HAP-1 (cell line): ENCODE results near the gene ZBTB14.

ENCODE experiments used
- DNase-seq, 2 experiments: peaks; one replicate each; pipeline ENCODE4 v3.0.0-alpha.2; 2016 to 2020; ENCODE audit warnings: low spot score in 2 of 2
- H3K27me3 ChIP-seq: fragments of 250-450 bp; sonication (Bioruptor Pico); 2 replicates; pipeline ENCODE4 v1.5.1; 2020; ENCODE audit warnings: low read depth, mild to moderate bottlenecking, moderate library complexity
- H3K36me3 ChIP-seq: fragments of 250-450 bp; sonication (Bioruptor Pico); replicated peaks from 2 replicates; pipeline ENCODE4 v1.5.1; 2020; ENCODE audit warnings: mild to moderate bottlenecking
- H3K4me1 ChIP-seq: fragments of 250-450 bp; sonication (Bioruptor Pico); 2 replicates; pipeline ENCODE4 v1.5.1; 2020; ENCODE audit warnings: mild to moderate bottlenecking
- H3K4me3 ChIP-seq: fragments of 250-450 bp; sonication (Bioruptor Pico); 2 replicates; pipeline ENCODE4 v1.5.1; 2020; ENCODE audit warnings: mild to moderate bottlenecking, moderate library complexity
- H3K9me3 ChIP-seq: fragments of 250-450 bp; sonication (Bioruptor Pico); 2 replicates; pipeline ENCODE4 v1.5.1; 2020; ENCODE audit warnings: mild to moderate bottlenecking, moderate library complexity
- in situ Hi-C: fragments of 300-500 bp; cut with MboI; formaldehyde crosslinking; loops from 3 replicates; pipeline ENCODE4 v1.14.3; 2020; ENCODE audit warnings: low sequenced_read_pairs, inconsistent platforms, mixed read lengths

ZBTB14 gene

DNA sequence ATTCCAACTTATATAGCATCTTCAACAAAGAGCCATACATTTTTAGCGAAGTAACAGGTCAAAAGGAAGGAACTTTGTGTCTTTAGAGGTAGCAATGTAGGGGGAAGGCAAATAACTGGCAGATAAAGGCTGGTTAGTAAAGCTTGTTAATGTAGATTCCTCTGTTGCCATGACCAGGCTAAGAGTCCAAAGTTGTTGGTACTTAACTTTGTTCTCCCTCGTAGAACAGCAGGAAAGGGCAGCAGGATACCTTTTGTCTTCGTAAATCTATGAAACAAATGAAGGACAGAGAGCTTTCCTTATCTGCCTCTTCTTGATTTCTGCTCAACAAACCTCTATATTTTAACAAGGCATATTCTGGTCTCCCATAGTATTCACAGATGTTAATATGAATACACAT is 18.6 kb downstream of the ZBTB14 start:
- in situ Hi-C loops = no loop called here

DNA sequence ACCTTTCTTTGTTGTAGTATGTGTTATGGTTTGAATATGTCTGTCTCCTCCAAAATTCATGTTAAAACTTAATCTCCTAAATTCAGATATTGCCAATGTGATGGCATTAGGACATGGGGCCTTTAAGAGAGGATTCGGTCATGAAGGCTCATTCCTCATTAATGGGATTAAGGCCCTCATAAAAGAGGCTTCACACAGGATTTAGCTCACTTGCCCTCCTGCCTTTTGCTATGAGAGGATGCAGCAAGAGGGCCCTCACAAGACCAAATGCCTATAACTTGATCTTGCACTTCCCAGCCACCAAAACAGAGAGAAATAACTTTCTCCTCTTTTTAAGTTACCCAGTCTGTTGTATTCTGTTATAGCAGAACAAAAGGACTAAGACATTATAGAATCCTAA is 19.7 kb downstream of the ZBTB14 start:
- no peak for DNase-seq
- in situ Hi-C loops = no loop called here
- H3K36me3 ChIP-seq = no peaks in the 10 kb centered on the region
- no peaks in the 10 kb centered on the region for H3K27me3 ChIP-seq
- H3K9me3 ChIP-seq = no peaks in the 10 kb centered on the region
- H3K4me3 ChIP-seq = no peak overlapping the region
- H3K4me1 ChIP-seq = no peaks in the 10 kb centered on the region

More for the DNA sequence above, 18.6 kb downstream of the ZBTB14 start:
- no peaks in the 10 kb centered on the region for H3K9me3 ChIP-seq
- H3K4me3 ChIP-seq = no peak overlapping the region
- H3K27me3 ChIP-seq = no peaks in the 10 kb centered on the region
- no peaks in the 10 kb centered on the region for H3K36me3 ChIP-seq
- H3K4me1 ChIP-seq = no peaks in the 10 kb centered on the region
- DNase-seq = no peak

DNA sequence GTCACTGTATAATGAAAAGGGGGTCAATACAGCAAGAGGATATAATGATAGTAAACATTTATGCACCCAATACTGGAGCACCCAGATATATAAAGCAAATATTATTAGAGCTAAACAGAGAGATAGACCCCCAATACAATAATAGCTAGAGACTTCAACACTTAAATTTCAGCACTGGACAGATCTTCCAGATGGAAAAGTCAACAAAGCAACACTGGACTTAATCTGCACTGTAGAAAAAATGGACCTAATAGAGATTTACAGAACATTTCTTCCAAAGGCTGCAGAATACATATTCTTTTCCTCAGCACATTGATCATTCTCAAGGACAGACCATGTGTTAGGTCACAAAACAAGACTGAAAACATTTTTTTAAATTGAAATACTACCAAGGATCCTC is 26.7 kb downstream of the ZBTB14 start:
- H3K4me3 ChIP-seq = no peak overlapping the region
- no peaks in the 10 kb centered on the region for H3K27me3 ChIP-seq
- H3K9me3 ChIP-seq = no peaks in the 10 kb centered on the region
- H3K36me3 ChIP-seq = no peaks in the 10 kb centered on the region
- DNase-seq = no peak
- in situ Hi-C loops = no loop called here
- H3K4me1 ChIP-seq = no peaks in the 10 kb centered on the region

DNA sequence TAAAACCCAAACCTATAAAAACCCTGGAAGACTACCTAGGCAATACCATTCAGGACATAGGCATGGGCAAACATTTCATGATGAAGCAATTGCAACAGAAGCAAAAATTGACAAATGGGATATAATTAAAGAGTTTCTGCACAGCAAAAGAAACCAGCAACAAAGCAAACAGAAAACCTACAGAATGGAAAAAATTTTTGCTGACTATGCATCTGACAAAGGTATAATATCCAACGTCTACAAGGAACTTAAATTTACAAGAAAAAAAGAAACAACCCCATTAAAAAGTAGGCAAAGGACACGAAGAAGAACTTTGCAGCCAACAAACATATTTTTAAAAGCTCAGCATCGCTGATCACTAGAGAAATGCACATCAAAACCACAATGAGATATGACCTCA is 28.8 kb downstream of the ZBTB14 start:
- Histone ChIP-seq H3K4me1 (no peaks in the 10 kb centered on the region), H3K4me3 (no peak overlapping the region), H3K27me3 (no peaks in the 10 kb centered on the region), H3K9me3 (no peaks in the 10 kb centered on the region), H3K36me3 (no peaks in the 10 kb centered on the region)
- DNase-seq = no peak
- in situ Hi-C loops = no loop called here

DNA sequence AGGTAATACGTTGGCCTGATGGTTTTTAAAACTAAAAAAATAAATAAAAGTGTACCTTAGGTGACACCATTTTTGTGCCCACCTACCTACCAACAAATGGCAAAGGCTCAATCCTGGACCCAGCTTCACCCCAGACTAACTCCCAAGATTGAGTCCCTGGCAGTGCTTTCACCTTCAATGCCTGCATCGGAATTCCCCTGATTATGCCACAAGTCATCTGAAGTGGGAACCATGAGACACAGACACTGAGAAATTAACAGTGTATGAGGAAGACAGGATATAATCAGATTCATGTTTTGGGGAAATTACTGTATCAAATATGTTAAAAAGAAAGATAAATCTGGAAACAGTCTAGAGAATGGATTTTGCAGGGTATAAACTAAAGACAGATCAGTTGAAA is 41.6 kb downstream of the ZBTB14 start:
- Histone ChIP-seq H3K4me1 (no peaks in the 10 kb centered on the region), H3K36me3 (no peaks in the 10 kb centered on the region), H3K27me3 (no peaks in the 10 kb centered on the region), H3K9me3 (no peaks in the 10 kb centered on the region), H3K4me3 (no peak overlapping the region)
- no peak for DNase-seq
- in situ Hi-C loops = no loop called here

DNA sequence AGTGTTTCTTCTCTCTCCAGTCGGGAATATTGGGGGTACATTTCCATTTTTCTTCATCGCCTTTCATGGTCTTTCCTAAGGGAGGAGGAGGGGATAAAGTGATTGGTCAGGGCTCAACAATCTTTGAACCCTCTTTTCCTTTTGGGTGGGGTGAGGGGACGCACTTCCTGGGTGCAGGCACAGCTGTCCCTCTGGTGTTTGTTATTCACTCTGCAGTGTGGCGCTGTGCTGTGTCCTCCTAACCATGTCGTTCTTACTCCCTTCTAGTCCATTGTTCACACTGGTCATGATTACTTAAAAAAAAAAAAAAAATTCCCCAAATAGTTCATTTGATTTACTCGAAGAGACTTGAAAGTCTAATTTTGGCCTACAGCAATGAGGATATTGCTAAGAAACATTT is 44.4 kb downstream of the ZBTB14 start:
- Histone ChIP-seq H3K27me3 (no peaks in the 10 kb centered on the region), H3K4me3 (no peak overlapping the region), H3K36me3 (no peaks in the 10 kb centered on the region), H3K4me1 (no peaks in the 10 kb centered on the region), H3K9me3 (no peaks in the 10 kb centered on the region)
- in situ Hi-C loops = no loop called here
- no peak for DNase-seq

DNA sequence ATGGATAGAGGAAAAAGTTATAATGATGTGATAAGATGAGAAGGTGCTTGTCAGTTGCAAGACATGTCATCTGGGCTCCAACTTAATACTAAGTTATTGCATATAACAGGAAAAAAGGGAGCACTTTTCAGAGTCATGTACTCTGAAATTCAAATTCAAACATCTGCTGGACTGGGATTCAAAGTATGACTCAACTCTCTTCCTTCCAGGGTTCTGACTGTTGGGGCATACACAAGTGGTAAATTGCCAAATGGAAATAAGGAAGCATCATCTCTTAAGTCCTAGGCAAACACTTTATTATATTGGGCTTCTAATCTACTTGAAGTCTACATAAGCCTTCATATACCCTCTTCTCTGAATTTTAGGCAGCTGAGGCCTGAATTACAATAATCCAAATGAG is 44.9 kb downstream of the ZBTB14 start:
- no peaks in the 10 kb centered on the region for H3K9me3 ChIP-seq
- H3K4me1 ChIP-seq = no peaks in the 10 kb centered on the region
- H3K4me3 ChIP-seq = no peak overlapping the region
- in situ Hi-C loops = no loop called here
- no peaks in the 10 kb centered on the region for H3K27me3 ChIP-seq
- H3K36me3 ChIP-seq = no peaks in the 10 kb centered on the region
- no peak for DNase-seq

DNA sequence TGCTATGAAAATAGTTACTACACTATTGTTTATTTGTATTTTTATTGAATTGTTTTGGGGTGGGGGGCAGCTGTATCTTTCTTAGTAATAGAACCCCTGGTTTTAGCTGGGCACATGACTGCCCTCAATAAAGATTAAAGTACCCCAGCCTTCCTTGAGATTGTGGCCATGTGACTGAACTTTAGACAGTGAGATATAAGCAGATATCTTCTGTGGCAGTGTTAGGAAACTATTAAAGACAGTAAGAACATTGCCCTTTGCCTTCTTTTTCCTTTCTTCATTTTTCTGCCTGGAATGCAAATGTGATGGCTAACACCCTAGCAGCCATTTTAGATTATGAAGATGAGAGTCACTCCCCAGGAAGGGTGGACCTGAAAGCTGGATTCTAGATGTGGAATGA is 50.6 kb downstream of the ZBTB14 start:
- DNase-seq = no peak
- Histone ChIP-seq H3K4me1 (no peaks in the 10 kb centered on the region), H3K4me3 (no peak overlapping the region), H3K27me3 (no peaks in the 10 kb centered on the region), H3K36me3 (no peaks in the 10 kb centered on the region), H3K9me3 (no peaks in the 10 kb centered on the region)
- in situ Hi-C loops = no loop called here

DNA sequence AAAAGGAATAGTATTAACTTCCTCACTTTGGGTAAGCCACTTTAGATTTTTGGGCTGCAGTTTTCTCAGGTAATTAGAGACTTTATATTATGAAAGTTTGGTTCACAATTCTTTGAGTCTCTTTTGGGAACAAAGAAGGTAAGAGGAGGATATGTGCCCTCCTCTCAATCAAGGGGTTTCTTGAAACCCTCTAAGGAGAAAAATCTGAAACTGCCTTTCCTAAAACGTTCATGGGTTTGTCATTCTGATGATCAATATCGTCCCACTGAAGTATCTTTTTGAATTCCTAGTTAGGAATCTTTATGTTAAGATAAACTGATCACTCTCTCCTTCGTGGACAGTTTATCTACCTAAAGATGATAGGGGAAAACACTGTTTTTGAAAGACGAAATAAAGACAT is 56.1 kb downstream of the ZBTB14 start:
- in situ Hi-C loops = no loop called here
- DNase-seq = no peak
- no peaks in the 10 kb centered on the region for H3K9me3 ChIP-seq
- no peaks in the 10 kb centered on the region for H3K36me3 ChIP-seq
- no peaks in the 10 kb centered on the region for H3K4me1 ChIP-seq
- H3K27me3 ChIP-seq = no peaks in the 10 kb centered on the region; the same call in 1 of the 2 replicates
- H3K4me3 ChIP-seq = no peak overlapping the region
